Lung (tissue), 12 donors: ENCODE measurements around the gene COL18A1. TPM values are rescaled to one million over a fixed set of nuclear protein-coding genes. Genes with fewer than 3 reads are reported as not detected.
"Not testable (repeated sequence)": the region's sequence is repeated elsewhere in the genome, so short reads cannot be mapped to it uniquely, and the experiment has no call there.

ENCODE experiments used
- ATAC-seq: fragments of 200-7000 bp; cut with Tn5 transposase; one replicate; pipeline ENCODE4 v1.9.1; 2020; ENCODE audit warnings: moderate number of reproducible peaks; ENCODE audit not compliant: insufficient read depth, low FRiP score
- DNase-seq, 3 donors: peaks; one replicate each; pipeline ENCODE4 v3.0.0-alpha.2; 2013 to 2017
- H3K27ac ChIP-seq, 2 donors: one replicate each; pipeline ENCODE4 v1.5.1; 2013; ENCODE audit warnings: mild to moderate bottlenecking in 2 of 2, moderate library complexity in 2 of 2, control low read depth in 1 of 2, inconsistent platforms in 1 of 2, low read depth in 1 of 2, low read length in 1 of 2
- H3K27me3 ChIP-seq, 3 donors: one replicate each; pipeline ENCODE4 v1.5.1; 2013; ENCODE audit warnings: low read length in 2 of 3; ENCODE audit not compliant: control insufficient read depth in 3 of 3, insufficient read depth in 3 of 3
- H3K36me3 ChIP-seq, 4 donors: one replicate each; pipeline ENCODE4 v1.5.1; 2013; ENCODE audit warnings: low read length in 4 of 4, mild to moderate bottlenecking in 1 of 4, moderate library complexity in 1 of 4; ENCODE audit not compliant: control insufficient read depth in 4 of 4, insufficient read depth in 4 of 4
- H3K4me1 ChIP-seq, 5 donors: one replicate each; pipeline ENCODE4 v1.5.1; 2013; ENCODE audit warnings: low read length in 5 of 5, mild to moderate bottlenecking in 2 of 5, moderate library complexity in 1 of 5; ENCODE audit not compliant: control insufficient read depth in 5 of 5, insufficient read depth in 5 of 5
- H3K4me3 ChIP-seq: one replicate; pipeline ENCODE4 v1.5.1; 2013; ENCODE audit warnings: mild to moderate bottlenecking, control low read depth, moderate library complexity
- H3K9ac ChIP-seq, 2 donors: one replicate each; pipeline ENCODE4 v1.5.1; 2013; ENCODE audit warnings: low read length in 2 of 2, control low read depth in 1 of 2; ENCODE audit not compliant: insufficient read depth in 1 of 2
- H3K9me3 ChIP-seq, 4 donors: one replicate each; pipeline ENCODE4 v1.5.1; 2013; ENCODE audit warnings: low read length in 3 of 4, mild to moderate bottlenecking in 1 of 4, moderate library complexity in 1 of 4; ENCODE audit not compliant: control insufficient read depth in 4 of 4, insufficient read depth in 3 of 4
- CTCF ChIP-seq: IDR thresholded peaks from 2 replicates; pipeline ENCODE4 v1.5.1; 2012; ENCODE audit warnings: mild to moderate bottlenecking; ENCODE audit errors: control extremely low read depth, extremely low read depth
- WGBS, 2 donors: extraction: QIAGEN DNeasy Blood & Tissue Kit; methylation state at CpG; one replicate each; pipeline ENCODE4 v1.1.7; 2013; 5-methylcytosine and 5-hydroxymethylcytosine counted together
- polyA plus RNA-seq, 2 donors: library from polyadenylated mRNA; stranded (reverse); fragments of 200-250 nt; gene quantifications; one replicate each; pipeline ENCODE4 v1.2.1, GENCODE V29; 2013
- total RNA-seq, 2 donors: library from RNA; depleted of rRNA in 1 of 2; stranded (reverse); fragments of >200 nt in 1 of 2; gene quantifications; one replicate each; pipeline ENCODE4 v1.2.1, GENCODE V29; 2014 to 2021
- donor health status: control.
- donor health status: control.
- donor health status: Bipolar disorder and iron deficiency.
- donor health status: healthy.
- donor health status: DM: yes; HTN: yes; CAD: no.

The COL18A1 gene
- total and polyA plus RNA-seq, 4 donors: 42.7 to 102 (median 45.8) TPM

GRCh38 chr21:45441431-45442255 lies 36.7 kb downstream of the COL18A1 start:
- Histone ChIP-seq H3K36me3 (no peaks in the 10 kb centered on the region), H3K9ac (no peak overlapping the region), H3K27me3 (no peaks in the 10 kb centered on the region), H3K9me3 (peaks cover 0 to 3% (median 0%) of the 10 kb centered on the region in 4 donors), H3K4me1 (peaks cover 0 to 10% (median 6%) of the 10 kb centered on the region in 5 donors), H3K27ac (no peak overlapping the region), H3K4me3 (no peak overlapping the region)
- 94 to 95% methylated on average over 31 of the region's 31 CpGs for WGBS, 2 donors
- no peak for TF ChIP-seq CTCF
- ATAC-seq (no peak), DNase-seq (no peak)

GRCh38 chr21:45442276-45442675 lies 37.3 kb downstream of the COL18A1 start:
- H3K4me3 ChIP-seq: no peak overlapping the region
- no peaks in the 10 kb centered on the region for H3K27me3 ChIP-seq
- H3K36me3 ChIP-seq: no peaks in the 10 kb centered on the region
- H3K4me1 ChIP-seq: peaks cover 0 to 10% (median 6%) of the 10 kb centered on the region in 5 donors
- H3K9ac ChIP-seq: no peak overlapping the region
- H3K27ac ChIP-seq: no peak overlapping the region
- WGBS, 2 donors: 95 to 97% methylated on average over 13 to 17 of the region's 17 CpGs
- no peak for TF ChIP-seq CTCF
- DNase-seq (no peak), ATAC-seq (no peak)
- peaks cover 0 to 3% (median 0%) of the 10 kb centered on the region in 4 donors for H3K9me3 ChIP-seq

- DNase-seq, ATAC-seq, H3K36me3 ChIP-seq, H3K9ac ChIP-seq, H3K9me3 ChIP-seq, H3K27me3 ChIP-seq, H3K4me3 ChIP-seq, H3K27ac ChIP-seq: not testable (repeated sequence)
- peaks cover 0 to 10% (median 6%) of the 10 kb centered on the region in 5 donors for H3K4me1 ChIP-seq
- WGBS, 2 donors: 94 to 95% methylated on average over 19 to 39 of the region's 39 CpGs
Measured at GRCh38 chr21:45442686-45443594, 38.0 kb downstream of the COL18A1 start.
